ENCODE measurements around the gene RBMX2.
"Not testable (repeated sequence)": the region's sequence is repeated elsewhere in the genome, so short reads cannot be mapped to it uniquely, and the experiment has no call there.

Gene RBMX2

GRCh38 chrX:130401415-130402207 is at the start of gene RBMX2:
TSS of gene RBMX2 (plus strand) at chrX:130401987. CDS start at chrX:130402033, 46 bp downstream.
- H3K4me3 ChIP-seq (ENCODE audit: low read length) = peak within 1 kb of the TSS; percentile 86
- H3K9ac ChIP-seq (ENCODE audit: low read length) = peak within 1 kb of the TSS; percentile 70
- no peaks in the 10 kb centered on the region for H3K27me3 ChIP-seq (ENCODE audit: control insufficient read depth, insufficient read depth, low read length)
- H3K27ac ChIP-seq (ENCODE audit: low read depth, low read length) = peak within 1 kb of the TSS; percentile 76
- H3K36me3 ChIP-seq (ENCODE audit: control insufficient read depth, insufficient read depth, low read length) = no peaks in the 10 kb centered on the region
- peaks cover 2% of the 10 kb centered on the region for H3K4me1 ChIP-seq (ENCODE audit: control insufficient read depth, insufficient read depth, low read length)

- not testable (repeated sequence) for H3K4me3 ChIP-seq (ENCODE audit: low read length); H3K4me1 ChIP-seq (ENCODE audit: control insufficient read depth, insufficient read depth, low read length); H3K36me3 ChIP-seq (ENCODE audit: control insufficient read depth, insufficient read depth, low read length); H3K9ac ChIP-seq (ENCODE audit: low read length); H3K27ac ChIP-seq (ENCODE audit: low read depth, low read length); H3K27me3 ChIP-seq (ENCODE audit: control insufficient read depth, insufficient read depth, low read length)
These were observed 49.7 kb upstream of the RBMX2 start for GRCh38 chrX:130352050-130352449.

GRCh38 chrX:130376077-130376476 is 25.7 kb upstream of the RBMX2 start:
- Histone ChIP-seq H3K27me3 (ENCODE audit: control insufficient read depth, insufficient read depth, low read length) (no peaks in the 10 kb centered on the region), H3K9ac (ENCODE audit: low read length) (no peak overlapping the region), H3K4me3 (ENCODE audit: low read length) (no peak overlapping the region), H3K27ac (ENCODE audit: low read depth, low read length) (no peak overlapping the region), H3K36me3 (ENCODE audit: control insufficient read depth, insufficient read depth, low read length) (no peaks in the 10 kb centered on the region), H3K4me1 (ENCODE audit: control insufficient read depth, insufficient read depth, low read length) (no peaks in the 10 kb centered on the region)

- Histone ChIP-seq H3K36me3 (ENCODE audit: control insufficient read depth, insufficient read depth, low read length) (no peaks in the 10 kb centered on the region), H3K9ac (ENCODE audit: low read length) (no peak overlapping the region), H3K4me3 (ENCODE audit: low read length) (no peak overlapping the region), H3K4me1 (ENCODE audit: control insufficient read depth, insufficient read depth, low read length) (no peaks in the 10 kb centered on the region), H3K27me3 (ENCODE audit: control insufficient read depth, insufficient read depth, low read length) (no peaks in the 10 kb centered on the region), H3K27ac (ENCODE audit: low read depth, low read length) (no peak overlapping the region)
These were observed 23.6 kb upstream of the RBMX2 start for GRCh38 chrX:130378024-130378669.

GRCh38 chrX:130385520-130385919 is 16.3 kb upstream of the RBMX2 start, which contains the start of gene GPR119:
TSS of gene GPR119 (minus strand) at chrX:130385674. CDS start at chrX:130385447, 227 bp downstream.
- Histone ChIP-seq H3K4me1 (ENCODE audit: control insufficient read depth, insufficient read depth, low read length) (no peaks in the 10 kb centered on the region), H3K27ac (ENCODE audit: low read depth, low read length) (no peak within 1 kb of the TSS), H3K36me3 (ENCODE audit: control insufficient read depth, insufficient read depth, low read length) (no peaks in the 10 kb centered on the region), H3K4me3 (ENCODE audit: low read length) (no peak within 1 kb of the TSS), H3K27me3 (ENCODE audit: control insufficient read depth, insufficient read depth, low read length) (no peaks in the 10 kb centered on the region), H3K9ac (ENCODE audit: low read length) (no peak within 1 kb of the TSS)

GRCh38 chrX:130386408-130386808 is 15.4 kb upstream of the RBMX2 start:
- no peak overlapping the region for H3K9ac ChIP-seq (ENCODE audit: low read length)

GRCh38 chrX:130393451-130394074 is 8.2 kb upstream of the RBMX2 start:
- no peaks in the 10 kb centered on the region for H3K4me1 ChIP-seq (ENCODE audit: control insufficient read depth, insufficient read depth, low read length)
- H3K36me3 ChIP-seq (ENCODE audit: control insufficient read depth, insufficient read depth, low read length) = no peaks in the 10 kb centered on the region
- H3K27ac ChIP-seq (ENCODE audit: low read depth, low read length) = no peak overlapping the region
- H3K27me3 ChIP-seq (ENCODE audit: control insufficient read depth, insufficient read depth, low read length) = peaks cover 3% of the 10 kb centered on the region
- H3K9ac ChIP-seq (ENCODE audit: low read length) = no peak overlapping the region
- no peak overlapping the region for H3K4me3 ChIP-seq (ENCODE audit: low read length)

More at GRCh38 chrX:130386408-130386808, 15.4 kb upstream of the RBMX2 start:
- H3K27me3 ChIP-seq (ENCODE audit: control insufficient read depth, insufficient read depth, low read length) = no peaks in the 10 kb centered on the region
- H3K4me1 ChIP-seq (ENCODE audit: control insufficient read depth, insufficient read depth, low read length) = no peaks in the 10 kb centered on the region
- no peaks in the 10 kb centered on the region for H3K36me3 ChIP-seq (ENCODE audit: control insufficient read depth, insufficient read depth, low read length)
- H3K27ac ChIP-seq (ENCODE audit: low read depth, low read length) = no peak overlapping the region
- no peak overlapping the region for H3K4me3 ChIP-seq (ENCODE audit: low read length)

GRCh38 chrX:130395341-130395740 is 6.4 kb upstream of the RBMX2 start:
- Histone ChIP-seq H3K4me1 (ENCODE audit: control insufficient read depth, insufficient read depth, low read length) (no peaks in the 10 kb centered on the region), H3K4me3 (ENCODE audit: low read length) (no peak overlapping the region), H3K27ac (ENCODE audit: low read depth, low read length) (no peak overlapping the region), H3K36me3 (ENCODE audit: control insufficient read depth, insufficient read depth, low read length) (no peaks in the 10 kb centered on the region), H3K9ac (ENCODE audit: low read length) (no peak overlapping the region), H3K27me3 (ENCODE audit: control insufficient read depth, insufficient read depth, low read length) (peaks cover 3% of the 10 kb centered on the region)

GRCh38 chrX:130402208-130402684 is 459 bp downstream of the RBMX2 start:
- Histone ChIP-seq H3K27ac (ENCODE audit: low read depth, low read length) (peak overlapping the region; percentile 76), H3K4me3 (ENCODE audit: low read length) (peak overlapping the region; percentile 86), H3K36me3 (ENCODE audit: control insufficient read depth, insufficient read depth, low read length) (peaks cover 2% of the 10 kb centered on the region), H3K27me3 (ENCODE audit: control insufficient read depth, insufficient read depth, low read length) (no peaks in the 10 kb centered on the region), H3K4me1 (ENCODE audit: control insufficient read depth, insufficient read depth, low read length) (peaks cover 2% of the 10 kb centered on the region), H3K9ac (ENCODE audit: low read length) (peak overlapping the region; percentile 49)

GRCh38 chrX:130413415-130413814 is 11.6 kb downstream of the RBMX2 start:
- Histone ChIP-seq H3K27me3 (ENCODE audit: control insufficient read depth, insufficient read depth, low read length) (no peaks in the 10 kb centered on the region), H3K36me3 (ENCODE audit: control insufficient read depth, insufficient read depth, low read length) (no peaks in the 10 kb centered on the region), H3K4me1 (ENCODE audit: control insufficient read depth, insufficient read depth, low read length) (no peaks in the 10 kb centered on the region), H3K4me3 (ENCODE audit: low read length) (no peak overlapping the region), H3K9ac (ENCODE audit: low read length) (no peak overlapping the region), H3K27ac (ENCODE audit: low read depth, low read length) (no peak overlapping the region)

- H3K4me3 ChIP-seq (ENCODE audit: low read length) = no peak overlapping the region
- H3K36me3 ChIP-seq (ENCODE audit: control insufficient read depth, insufficient read depth, low read length) = no peaks in the 10 kb centered on the region
- H3K27ac ChIP-seq (ENCODE audit: low read depth, low read length) = no peak overlapping the region
- H3K9ac ChIP-seq (ENCODE audit: low read length) = no peak overlapping the region
- no peaks in the 10 kb centered on the region for H3K27me3 ChIP-seq (ENCODE audit: control insufficient read depth, insufficient read depth, low read length)
- no peaks in the 10 kb centered on the region for H3K4me1 ChIP-seq (ENCODE audit: control insufficient read depth, insufficient read depth, low read length)
These were observed 13.0 kb downstream of the RBMX2 start for GRCh38 chrX:130414800-130415199.

- no peaks in the 10 kb centered on the region for H3K4me1 ChIP-seq (ENCODE audit: control insufficient read depth, insufficient read depth, low read length)
- no peaks in the 10 kb centered on the region for H3K27me3 ChIP-seq (ENCODE audit: control insufficient read depth, insufficient read depth, low read length)
These were observed 13.4 kb downstream of the RBMX2 start for GRCh38 chrX:130415201-130415600.

More at GRCh38 chrX:130415201-130415600, 13.4 kb downstream of the RBMX2 start:
- Histone ChIP-seq H3K9ac (ENCODE audit: low read length) (no peak overlapping the region), H3K27ac (ENCODE audit: low read depth, low read length) (no peak overlapping the region), H3K4me3 (ENCODE audit: low read length) (no peak overlapping the region), H3K36me3 (ENCODE audit: control insufficient read depth, insufficient read depth, low read length) (no peaks in the 10 kb centered on the region)

Data from rectal smooth muscle tissue (tissue), 1 donor.